Calu3 (cell line): ENCODE measurements around the gene SLCO2B1. TPM values are rescaled to one million over a fixed set of nuclear protein-coding genes. Genes with fewer than 3 reads are reported as not detected.

Source experiments
- BruUV-seq: library from RNA; stranded (reverse); fragments of 400-500 nt; replicated peaks from 2 replicates; lab custom pipeline; 2021; lab: Mats Ljungman, UMichigan
- CTCF ChIA-PET: fragments of 300-600 bp; sonication (Branson Sonifier 250); formaldehyde crosslinking; loops from one replicate; lab custom pipeline; 2022; ENCODE audit warnings: antibody characterized with exemption; lab: Charles Lee
- DNase-seq: peaks from one replicate; pipeline ENCODE4 v3.0.0; 2022
- H3K27ac Mint-ChIP-seq: one replicate; pipeline ENCODE4 v1.8.0; 2022; ENCODE audit warnings: mixed read lengths; ENCODE audit not compliant: unreplicated experiment
- H3K27me3 Mint-ChIP-seq: one replicate; pipeline ENCODE4 v1.8.0; 2022; ENCODE audit warnings: mixed read lengths; ENCODE audit not compliant: unreplicated experiment
- H3K36me3 Mint-ChIP-seq: one replicate; pipeline ENCODE4 v1.8.0; 2022; ENCODE audit warnings: mild to moderate bottlenecking, moderate library complexity, mixed read lengths; ENCODE audit not compliant: insufficient read depth, unreplicated experiment
- H3K4me1 Mint-ChIP-seq: one replicate; pipeline ENCODE4 v1.8.0; 2022; ENCODE audit warnings: mild to moderate bottlenecking, low read depth, mixed read lengths; ENCODE audit not compliant: unreplicated experiment
- H3K4me3 Mint-ChIP-seq: one replicate; pipeline ENCODE4 v1.8.0; 2022; ENCODE audit warnings: mild to moderate bottlenecking, low read depth, moderate library complexity, mixed read lengths; ENCODE audit not compliant: unreplicated experiment
- H3K9me3 Mint-ChIP-seq: one replicate; pipeline ENCODE4 v1.8.0; 2022; ENCODE audit warnings: low read depth, mixed read lengths; ENCODE audit not compliant: unreplicated experiment
- CTCF ChIP-seq: fragments of 200-600 bp; IDR thresholded peaks from one replicate; pipeline ENCODE4 v1.8.0; 2022; ENCODE audit warnings: antibody characterized with exemption; ENCODE audit not compliant: unreplicated experiment
- intact Hi-C: fragments of 100-400 bp; cut with micrococcal nuclease; formaldehyde crosslinking; loops from one replicate; pipeline ENCODE4 v1.10.0; 2022; ENCODE audit not compliant: unreplicated experiment
- total RNA-seq: library from RNA; stranded (reverse); gene quantifications from 2 replicates; pipeline ENCODE4 v1.2.3, GENCODE V29; 2022

SLCO2B1 gene
- total RNA-seq, 1 experiment from 2014 or later: 0.31 TPM

GRCh38 chr11:75201771-75202170 lies 50.9 kb downstream of the SLCO2B1 start:
- H3K4me1 Mint-ChIP-seq: no peaks in the 10 kb centered on the region
- BruUV-seq: no TSS peak
- no peaks in the 10 kb centered on the region for H3K9me3 Mint-ChIP-seq
- no peak for TF ChIP-seq CTCF
- DNase-seq: no peak
- intact Hi-C loops: no loop called here
- H3K36me3 Mint-ChIP-seq: no peaks in the 10 kb centered on the region
- H3K27me3 Mint-ChIP-seq: peaks cover 59% of the 10 kb centered on the region
- CTCF ChIA-PET: interaction anchor here (7.7 kb wide), 1 partner anchor 59 kb away, joined by 148 read pairs; no protein-coding TSS in a partner anchor
- no peak overlapping the region for H3K4me3 Mint-ChIP-seq
- H3K27ac Mint-ChIP-seq: no peak overlapping the region

GRCh38 chr11:75202195-75202594 lies 51.3 kb downstream of the SLCO2B1 start:
- no TSS peak for BruUV-seq
- no peak for TF ChIP-seq CTCF
- CTCF ChIA-PET: interaction anchor here (7.7 kb wide), 1 partner anchor 59 kb away, joined by 148 read pairs; no protein-coding TSS in a partner anchor
- intact Hi-C loops: no loop called here
- no peaks in the 10 kb centered on the region for H3K9me3 Mint-ChIP-seq
- no peaks in the 10 kb centered on the region for H3K36me3 Mint-ChIP-seq
- no peak for DNase-seq
- H3K4me3 Mint-ChIP-seq: no peak overlapping the region
- peaks cover 55% of the 10 kb centered on the region for H3K27me3 Mint-ChIP-seq
- no peak overlapping the region for H3K27ac Mint-ChIP-seq
- H3K4me1 Mint-ChIP-seq: no peaks in the 10 kb centered on the region

- Mint-ChIP-seq H3K27me3 (peaks cover 49% of the 10 kb centered on the region), H3K4me1 (no peaks in the 10 kb centered on the region), H3K36me3 (no peaks in the 10 kb centered on the region), H3K27ac (no peak overlapping the region), H3K4me3 (no peak overlapping the region), H3K9me3 (no peaks in the 10 kb centered on the region)
- CTCF ChIA-PET: interaction anchor here (7.7 kb wide), 1 partner anchor 60 kb away, joined by 148 read pairs; no protein-coding TSS in a partner anchor
- TF ChIP-seq CTCF: no peak
- BruUV-seq: no TSS peak
- no peak for DNase-seq
- intact Hi-C loops: no loop called here
Measured at GRCh38 chr11:75203138-75203537, 52.2 kb downstream of the SLCO2B1 start.

GRCh38 chr11:75203641-75204011 lies 52.7 kb downstream of the SLCO2B1 start:
- TF ChIP-seq CTCF: no peak
- H3K27ac Mint-ChIP-seq: no peak overlapping the region
- peaks cover 44% of the 10 kb centered on the region for H3K27me3 Mint-ChIP-seq
- no peaks in the 10 kb centered on the region for H3K4me1 Mint-ChIP-seq
- BruUV-seq: no TSS peak
- CTCF ChIA-PET: interaction anchor here (0.6 to 7.7 kb wide), 3 partner anchors 8 to 181 kb away, joined by 4 to 148 read pairs (median 89); no protein-coding TSS in a partner anchor
- no peaks in the 10 kb centered on the region for H3K36me3 Mint-ChIP-seq
- no peak for DNase-seq
- no peak overlapping the region for H3K4me3 Mint-ChIP-seq
- intact Hi-C loops: loop anchor here (2.0 kb wide), 1 partner anchor 275 kb away; no protein-coding TSS in a partner anchor
- no peaks in the 10 kb centered on the region for H3K9me3 Mint-ChIP-seq
